Measurements from ENCODE around the gene LDLRAD4.
"Not testable (repeated sequence)": the region's sequence is repeated elsewhere in the genome, so short reads cannot be mapped to it uniquely, and the experiment has no call there.

Gene LDLRAD4

GRCh38 chr18:13641551-13642439 lies 423.2 kb downstream of the LDLRAD4 start:
- no peak for DNase-seq (ENCODE audit: low read depth)

GRCh38 chr18:13642440-13642827 lies 423.9 kb downstream of the LDLRAD4 start:
- DNase-seq (ENCODE audit: low read depth) = no peak

- DNase-seq (ENCODE audit: low read depth) = no peak
These were observed 424.7 kb downstream of the LDLRAD4 start for GRCh38 chr18:13643261-13643751.

- no peak for DNase-seq (ENCODE audit: low read depth)
These were observed 426.5 kb downstream of the LDLRAD4 start for GRCh38 chr18:13645093-13645492.

GRCh38 chr18:13646633-13647032 lies 428.1 kb downstream of the LDLRAD4 start:
- no peak for DNase-seq (ENCODE audit: low read depth)

GRCh38 chr18:13647761-13648160 lies 429.2 kb downstream of the LDLRAD4 start:
- no peak for DNase-seq (ENCODE audit: low read depth)

GRCh38 chr18:13649397-13650390 lies 431.1 kb downstream of the LDLRAD4 start:
- DNase-seq (ENCODE audit: low read depth) = no peak

GRCh38 chr18:13653746-13654433 lies 435.3 kb downstream of the LDLRAD4 start:
- DNase-seq (ENCODE audit: low read depth) = no peak

- no peak for DNase-seq (ENCODE audit: low read depth)
These were observed 439.4 kb downstream of the LDLRAD4 start for GRCh38 chr18:13657974-13658373.

- no peak for DNase-seq (ENCODE audit: low read depth)
These were observed 440.1 kb downstream of the LDLRAD4 start for GRCh38 chr18:13658436-13659204.

GRCh38 chr18:13660510-13660909 lies 441.9 kb downstream of the LDLRAD4 start:
- no peak for DNase-seq (ENCODE audit: low read depth)

GRCh38 chr18:13661051-13661778 lies 442.7 kb downstream of the LDLRAD4 start:
- no peak for DNase-seq (ENCODE audit: low read depth)

GRCh38 chr18:13661779-13662256 lies 443.3 kb downstream of the LDLRAD4 start:
- DNase-seq (ENCODE audit: low read depth) = no peak

GRCh38 chr18:13672657-13673056 lies 454.1 kb downstream of the LDLRAD4 start:
- no peak for DNase-seq (ENCODE audit: low read depth)

GRCh38 chr18:13676471-13676870 lies 457.9 kb downstream of the LDLRAD4 start:
- no peak for DNase-seq (ENCODE audit: low read depth)

- DNase-seq (ENCODE audit: low read depth) = not testable (repeated sequence)
These were observed 458.8 kb downstream of the LDLRAD4 start for GRCh38 chr18:13677350-13677749.

- DNase-seq (ENCODE audit: low read depth) = no peak
These were observed 462.1 kb downstream of the LDLRAD4 start for GRCh38 chr18:13680612-13681011.

- no peak for DNase-seq (ENCODE audit: low read depth)
These were observed 463.1 kb downstream of the LDLRAD4 start for GRCh38 chr18:13681701-13682100.

GRCh38 chr18:13684546-13684945 lies 466.0 kb downstream of the LDLRAD4 start:
- DNase-seq (ENCODE audit: low read depth) = no peak
